B cell (primary cell): ENCODE results near the gene TPH1.

Source experiments
- EZH2 ChIP-seq: IDR thresholded peaks from 2 replicates; pipeline ENCODE4 v1.6.1; 2012; ENCODE audit warnings: borderline replicate concordance, low read depth, mild to moderate bottlenecking, moderate library complexity, low read length; ENCODE audit not compliant: insufficient read depth, poor library complexity, severe bottlenecking
- TF ChIP-seq, protein P1 (sequence below): fragments of 200-600 bp; IDR thresholded peaks from one replicate; pipeline ENCODE4 v1.8.0; 2022; ENCODE audit warnings: antibody characterized with exemption, mild to moderate bottlenecking

DNA sequence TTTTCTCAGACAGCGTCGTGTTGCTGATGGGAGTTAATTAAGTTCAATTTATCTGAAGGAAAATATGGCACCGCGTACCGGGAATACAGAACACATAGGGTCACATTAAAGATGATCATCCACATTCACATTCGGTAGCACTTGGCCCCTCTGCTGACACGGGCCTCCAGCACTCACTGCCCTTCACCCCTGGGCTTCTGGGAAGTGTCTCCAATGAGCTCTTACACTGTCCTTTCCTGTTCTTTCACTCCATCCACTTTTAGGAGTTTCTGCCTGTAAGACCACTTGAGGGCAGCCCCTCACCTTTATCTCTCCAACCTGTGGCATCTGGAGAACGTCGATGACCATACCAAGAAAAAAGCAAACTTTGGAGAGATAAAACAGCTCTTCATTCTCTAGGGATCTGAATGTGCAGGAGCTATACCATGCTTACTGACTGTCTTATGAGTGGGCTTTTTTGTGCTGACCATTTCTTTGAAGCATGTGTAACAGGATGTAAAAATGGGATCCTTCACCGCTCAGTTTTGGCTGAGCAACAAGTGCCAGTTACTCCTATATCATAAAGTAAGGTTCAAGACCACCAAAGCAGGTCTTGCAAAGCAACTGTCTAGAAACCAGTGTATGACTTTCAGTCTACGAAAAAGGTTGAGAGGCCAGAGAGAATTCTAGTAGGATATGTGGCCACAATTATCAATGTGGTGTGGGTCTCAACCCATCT lies 32.1 kb downstream of the TPH1 start:
- TF ChIP-seq EZH2, result no peak
- TF ChIP-seq, protein P1, sequence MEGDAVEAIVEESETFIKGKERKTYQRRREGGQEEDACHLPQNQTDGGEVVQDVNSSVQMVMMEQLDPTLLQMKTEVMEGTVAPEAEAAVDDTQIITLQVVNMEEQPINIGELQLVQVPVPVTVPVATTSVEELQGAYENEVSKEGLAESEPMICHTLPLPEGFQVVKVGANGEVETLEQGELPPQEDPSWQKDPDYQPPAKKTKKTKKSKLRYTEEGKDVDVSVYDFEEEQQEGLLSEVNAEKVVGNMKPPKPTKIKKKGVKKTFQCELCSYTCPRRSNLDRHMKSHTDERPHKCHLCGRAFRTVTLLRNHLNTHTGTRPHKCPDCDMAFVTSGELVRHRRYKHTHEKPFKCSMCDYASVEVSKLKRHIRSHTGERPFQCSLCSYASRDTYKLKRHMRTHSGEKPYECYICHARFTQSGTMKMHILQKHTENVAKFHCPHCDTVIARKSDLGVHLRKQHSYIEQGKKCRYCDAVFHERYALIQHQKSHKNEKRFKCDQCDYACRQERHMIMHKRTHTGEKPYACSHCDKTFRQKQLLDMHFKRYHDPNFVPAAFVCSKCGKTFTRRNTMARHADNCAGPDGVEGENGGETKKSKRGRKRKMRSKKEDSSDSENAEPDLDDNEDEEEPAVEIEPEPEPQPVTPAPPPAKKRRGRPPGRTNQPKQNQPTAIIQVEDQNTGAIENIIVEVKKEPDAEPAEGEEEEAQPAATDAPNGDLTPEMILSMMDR, result no peak
